SK-N-SH treated with all-trans-retinoic acid at 6 μM for 48 hours (cell line): Measurements from ENCODE around the gene MARK3.

Experiments used
- RARB ChIP-seq: fragments of 250-450 bp; sonication (Bioruptor Pico); IDR thresholded peaks from 2 replicates; pipeline ENCODE4 v1.8.0; 2021; ENCODE audit warnings: mild to moderate bottlenecking, moderate library complexity
- TF ChIP-seq, protein P1 (sequence below): fragments of 250-450 bp; sonication (Bioruptor Pico); IDR thresholded peaks from 2 replicates; pipeline ENCODE4 v1.5.0; 2020; ENCODE audit warnings: mild to moderate bottlenecking, moderate library complexity
- TF ChIP-seq, protein P2 (sequence below): fragments of 250-450 bp; sonication (Bioruptor Pico); IDR thresholded peaks from 2 replicates; pipeline ENCODE4 v1.8.0; 2020; ENCODE audit warnings: mild to moderate bottlenecking, moderate library complexity, borderline replicate concordance

DNA sequence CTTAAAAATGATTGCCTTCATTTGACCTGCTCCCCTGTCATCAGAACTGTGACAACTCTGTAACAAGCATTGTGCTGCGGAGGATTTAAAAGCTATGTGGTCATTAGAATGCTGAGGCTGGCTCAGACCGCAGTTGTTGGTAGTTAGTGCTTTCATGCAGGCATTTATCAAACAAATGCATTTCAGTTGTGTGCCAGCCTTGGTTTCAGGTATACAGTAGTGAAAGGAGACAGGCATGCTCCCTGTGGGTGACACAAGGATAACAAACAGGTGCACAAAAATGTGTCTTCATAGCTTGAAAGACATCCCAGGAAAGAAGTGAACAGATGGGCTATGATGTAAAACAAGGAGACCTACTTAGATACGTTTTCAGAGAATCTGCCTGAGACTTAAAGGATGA, 60.6 kb downstream of the MARK3 start:
- TF ChIP-seq, protein P1, sequence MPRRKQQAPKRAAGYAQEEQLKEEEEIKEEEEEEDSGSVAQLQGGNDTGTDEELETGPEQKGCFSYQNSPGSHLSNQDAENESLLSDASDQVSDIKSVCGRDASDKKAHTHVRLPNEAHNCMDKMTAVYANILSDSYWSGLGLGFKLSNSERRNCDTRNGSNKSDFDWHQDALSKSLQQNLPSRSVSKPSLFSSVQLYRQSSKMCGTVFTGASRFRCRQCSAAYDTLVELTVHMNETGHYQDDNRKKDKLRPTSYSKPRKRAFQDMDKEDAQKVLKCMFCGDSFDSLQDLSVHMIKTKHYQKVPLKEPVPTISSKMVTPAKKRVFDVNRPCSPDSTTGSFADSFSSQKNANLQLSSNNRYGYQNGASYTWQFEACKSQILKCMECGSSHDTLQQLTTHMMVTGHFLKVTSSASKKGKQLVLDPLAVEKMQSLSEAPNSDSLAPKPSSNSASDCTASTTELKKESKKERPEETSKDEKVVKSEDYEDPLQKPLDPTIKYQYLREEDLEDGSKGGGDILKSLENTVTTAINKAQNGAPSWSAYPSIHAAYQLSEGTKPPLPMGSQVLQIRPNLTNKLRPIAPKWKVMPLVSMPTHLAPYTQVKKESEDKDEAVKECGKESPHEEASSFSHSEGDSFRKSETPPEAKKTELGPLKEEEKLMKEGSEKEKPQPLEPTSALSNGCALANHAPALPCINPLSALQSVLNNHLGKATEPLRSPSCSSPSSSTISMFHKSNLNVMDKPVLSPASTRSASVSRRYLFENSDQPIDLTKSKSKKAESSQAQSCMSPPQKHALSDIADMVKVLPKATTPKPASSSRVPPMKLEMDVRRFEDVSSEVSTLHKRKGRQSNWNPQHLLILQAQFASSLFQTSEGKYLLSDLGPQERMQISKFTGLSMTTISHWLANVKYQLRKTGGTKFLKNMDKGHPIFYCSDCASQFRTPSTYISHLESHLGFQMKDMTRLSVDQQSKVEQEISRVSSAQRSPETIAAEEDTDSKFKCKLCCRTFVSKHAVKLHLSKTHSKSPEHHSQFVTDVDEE: no peak
- TF ChIP-seq RARB (CRISPR knock-in tag): no peak
- TF ChIP-seq, protein P2, sequence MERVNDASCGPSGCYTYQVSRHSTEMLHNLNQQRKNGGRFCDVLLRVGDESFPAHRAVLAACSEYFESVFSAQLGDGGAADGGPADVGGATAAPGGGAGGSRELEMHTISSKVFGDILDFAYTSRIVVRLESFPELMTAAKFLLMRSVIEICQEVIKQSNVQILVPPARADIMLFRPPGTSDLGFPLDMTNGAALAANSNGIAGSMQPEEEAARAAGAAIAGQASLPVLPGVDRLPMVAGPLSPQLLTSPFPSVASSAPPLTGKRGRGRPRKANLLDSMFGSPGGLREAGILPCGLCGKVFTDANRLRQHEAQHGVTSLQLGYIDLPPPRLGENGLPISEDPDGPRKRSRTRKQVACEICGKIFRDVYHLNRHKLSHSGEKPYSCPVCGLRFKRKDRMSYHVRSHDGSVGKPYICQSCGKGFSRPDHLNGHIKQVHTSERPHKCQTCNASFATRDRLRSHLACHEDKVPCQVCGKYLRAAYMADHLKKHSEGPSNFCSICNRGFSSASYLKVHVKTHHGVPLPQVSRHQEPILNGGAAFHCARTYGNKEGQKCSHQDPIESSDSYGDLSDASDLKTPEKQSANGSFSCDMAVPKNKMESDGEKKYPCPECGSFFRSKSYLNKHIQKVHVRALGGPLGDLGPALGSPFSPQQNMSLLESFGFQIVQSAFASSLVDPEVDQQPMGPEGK: no peak
